Measurements from ENCODE around the gene ERBB4. TPM values are rescaled to one million over a fixed set of nuclear protein-coding genes. Genes with fewer than 3 reads are reported as not detected.

The ERBB4 gene
- total and polyA plus RNA-seq, 2 of the 8 experiments (the other 6 are each of a cell fraction or from before 2014, with no cell fraction given) = 0.34 to 1.3 TPM

DNA sequence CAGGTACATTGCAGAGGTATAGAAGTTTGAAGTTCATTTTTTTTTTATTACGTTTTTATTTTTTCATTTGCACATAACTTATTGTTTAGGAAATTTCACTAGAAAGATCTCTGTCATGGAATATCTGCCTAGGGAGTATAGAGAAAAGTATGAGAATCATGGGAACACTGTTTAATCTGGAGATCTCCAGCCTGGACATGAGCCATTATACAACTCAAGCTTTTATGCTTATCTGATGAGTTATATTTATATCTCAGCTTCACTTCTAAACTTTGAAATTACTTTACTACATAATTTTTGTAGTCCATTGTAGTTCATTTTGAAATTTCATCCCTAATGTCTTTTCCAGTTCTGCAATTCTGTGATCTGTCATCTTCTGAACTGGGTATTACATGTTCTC is 515.6 kb downstream of the ERBB4 start (continued):
- TF ChIP-seq, protein P1, sequence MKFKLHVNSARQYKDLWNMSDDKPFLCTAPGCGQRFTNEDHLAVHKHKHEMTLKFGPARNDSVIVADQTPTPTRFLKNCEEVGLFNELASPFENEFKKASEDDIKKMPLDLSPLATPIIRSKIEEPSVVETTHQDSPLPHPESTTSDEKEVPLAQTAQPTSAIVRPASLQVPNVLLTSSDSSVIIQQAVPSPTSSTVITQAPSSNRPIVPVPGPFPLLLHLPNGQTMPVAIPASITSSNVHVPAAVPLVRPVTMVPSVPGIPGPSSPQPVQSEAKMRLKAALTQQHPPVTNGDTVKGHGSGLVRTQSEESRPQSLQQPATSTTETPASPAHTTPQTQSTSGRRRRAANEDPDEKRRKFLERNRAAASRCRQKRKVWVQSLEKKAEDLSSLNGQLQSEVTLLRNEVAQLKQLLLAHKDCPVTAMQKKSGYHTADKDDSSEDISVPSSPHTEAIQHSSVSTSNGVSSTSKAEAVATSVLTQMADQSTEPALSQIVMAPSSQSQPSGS (IDR thresholded peaks at IDR 0.05; ENCODE audit: low read length) = no peak
- TF ChIP-seq SIN3A (conservative IDR thresholded peaks at IDR 0.05 in 1 of 2, IDR thresholded peaks at IDR 0.05 in 1 of 2; ENCODE audit: low read depth in 1 of 2, low read length in 2 of 2) = no peak
